ENCODE results near the gene IRF9. TPM values are rescaled to one million over a fixed set of nuclear protein-coding genes. Genes with fewer than 3 reads are reported as not detected.

Gene IRF9
- total and polyA plus RNA-seq, 2 experiments from 2014 or later, result 33.7 to 66.9 TPM

DNA sequence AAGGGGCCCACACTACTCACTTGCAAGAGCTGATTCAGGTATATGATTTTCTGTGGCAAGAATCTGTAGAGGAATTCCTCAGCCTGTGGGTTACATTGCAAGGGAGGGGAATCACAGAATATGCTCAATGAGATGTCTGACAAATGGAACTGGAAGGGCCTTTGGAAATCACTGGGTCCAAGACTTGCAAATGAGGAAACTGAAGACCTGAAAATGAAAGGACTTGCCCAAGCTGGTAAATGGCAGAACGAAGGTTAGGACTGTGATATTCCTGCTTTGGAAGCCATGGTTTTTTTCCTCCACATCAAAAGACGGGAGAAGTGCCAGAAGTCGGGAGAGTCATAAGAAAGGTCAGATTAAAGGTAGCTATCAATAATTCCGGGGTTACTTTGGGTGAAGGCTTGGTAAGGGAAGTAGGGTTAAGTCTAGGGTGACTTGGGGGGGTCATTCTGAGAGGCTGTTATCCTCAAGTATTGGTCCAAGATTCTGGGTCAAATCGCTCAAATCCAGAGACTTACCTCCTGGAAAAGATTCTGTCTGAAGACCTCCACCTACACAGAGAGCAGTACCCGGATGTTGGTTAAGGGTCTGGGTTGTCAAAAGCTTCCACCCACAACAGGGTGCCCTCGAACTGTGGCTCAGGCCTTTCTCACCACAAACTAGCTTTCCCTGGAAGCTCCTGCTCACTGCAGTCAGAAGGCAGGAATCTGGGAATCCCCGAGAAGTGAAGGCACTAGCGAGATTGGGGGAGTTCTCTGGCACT is 15.2 kb upstream of the IRF9 start:
- no peaks in the 10 kb centered on the region for H3K27me3 ChIP-seq
- H3K9me3 ChIP-seq (ENCODE audit: low read depth), result no peaks in the 10 kb centered on the region
- DNase-seq (ENCODE audit: low spot score), result no peak
- no peaks in the 10 kb centered on the region for H3K36me3 ChIP-seq (replicated peaks; ENCODE audit: insufficient read depth, low read depth)
- peak overlapping the region; percentile 56 for H3K4me3 ChIP-seq
- H3K4me2 ChIP-seq, result peak overlapping the region; percentile 87
- TF ChIP-seq EZH2 (IDR thresholded peaks at IDR 0.05; ENCODE audit: borderline replicate concordance), result no peak
- TF ChIP-seq, protein P1, sequence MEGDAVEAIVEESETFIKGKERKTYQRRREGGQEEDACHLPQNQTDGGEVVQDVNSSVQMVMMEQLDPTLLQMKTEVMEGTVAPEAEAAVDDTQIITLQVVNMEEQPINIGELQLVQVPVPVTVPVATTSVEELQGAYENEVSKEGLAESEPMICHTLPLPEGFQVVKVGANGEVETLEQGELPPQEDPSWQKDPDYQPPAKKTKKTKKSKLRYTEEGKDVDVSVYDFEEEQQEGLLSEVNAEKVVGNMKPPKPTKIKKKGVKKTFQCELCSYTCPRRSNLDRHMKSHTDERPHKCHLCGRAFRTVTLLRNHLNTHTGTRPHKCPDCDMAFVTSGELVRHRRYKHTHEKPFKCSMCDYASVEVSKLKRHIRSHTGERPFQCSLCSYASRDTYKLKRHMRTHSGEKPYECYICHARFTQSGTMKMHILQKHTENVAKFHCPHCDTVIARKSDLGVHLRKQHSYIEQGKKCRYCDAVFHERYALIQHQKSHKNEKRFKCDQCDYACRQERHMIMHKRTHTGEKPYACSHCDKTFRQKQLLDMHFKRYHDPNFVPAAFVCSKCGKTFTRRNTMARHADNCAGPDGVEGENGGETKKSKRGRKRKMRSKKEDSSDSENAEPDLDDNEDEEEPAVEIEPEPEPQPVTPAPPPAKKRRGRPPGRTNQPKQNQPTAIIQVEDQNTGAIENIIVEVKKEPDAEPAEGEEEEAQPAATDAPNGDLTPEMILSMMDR (IDR thresholded peaks at IDR 0.05; ENCODE audit: poor library complexity), result no peak
- no peak for TF ChIP-seq EZH2phosphoT487 (IDR thresholded peaks at IDR 0.05; ENCODE audit: low read depth, severe bottlenecking, unreplicated experiment)
- H2AFZ ChIP-seq, result peak overlapping the region; percentile 48
- H3K4me1 ChIP-seq (ENCODE audit: insufficient read depth), result peaks cover 15% of the 10 kb centered on the region
- H3K9me2 ChIP-seq (replicated peaks; ENCODE audit: insufficient read depth), result no peaks in the 10 kb centered on the region
- 36% methylated on average over 9 of the region's 9 CpGs for WGBS (ENCODE audit: low lambda C conversion rate, missing lambda C conversion rate)
- peaks cover 47% of the 10 kb centered on the region for H3K79me2 ChIP-seq
- peaks cover 6% of the 10 kb centered on the region for H4K20me1 ChIP-seq (ENCODE audit: insufficient read depth, poor library complexity, severe bottlenecking)
- peak overlapping the region; percentile 79 for H3K27ac ChIP-seq

DNA sequence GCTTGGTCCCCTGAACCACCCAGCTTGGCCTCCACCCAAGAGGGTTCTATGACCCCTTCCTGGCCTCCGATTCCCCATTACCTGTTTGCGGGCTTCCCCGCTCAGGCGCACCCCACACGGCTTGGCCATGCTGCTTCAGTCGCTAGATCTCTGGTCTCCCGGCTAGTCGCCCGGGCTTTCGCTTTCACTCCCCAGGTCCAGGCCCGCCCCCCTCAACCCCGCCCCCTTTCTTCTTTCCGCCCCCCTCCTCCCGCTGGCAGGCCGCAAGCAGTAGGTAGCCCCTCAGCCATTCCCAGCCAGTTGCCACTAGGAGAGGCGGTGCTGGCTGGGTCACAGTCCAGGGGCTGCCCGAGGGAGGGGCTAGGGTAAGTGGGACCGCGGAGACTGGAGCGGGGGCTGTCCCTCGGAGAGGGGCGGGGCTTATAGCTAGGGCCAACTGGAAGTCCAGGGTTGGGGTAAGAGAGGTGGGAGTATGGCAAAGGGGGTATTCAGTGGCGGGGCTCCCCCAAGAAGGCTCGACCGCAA is 14.6 kb upstream of the IRF9 start, which contains the start of gene PSME2:
Gene PSME2, minus strand, starts transcription at position 158 of the 525 bp plus-strand sequence. Its CDS starts 29 bp downstream, at position 129.
- 3% methylated on average over 13 of the region's 25 CpGs for WGBS (ENCODE audit: low lambda C conversion rate, missing lambda C conversion rate)
- no peaks in the 10 kb centered on the region for H3K36me3 ChIP-seq (replicated peaks; ENCODE audit: insufficient read depth, low read depth)

DNA sequence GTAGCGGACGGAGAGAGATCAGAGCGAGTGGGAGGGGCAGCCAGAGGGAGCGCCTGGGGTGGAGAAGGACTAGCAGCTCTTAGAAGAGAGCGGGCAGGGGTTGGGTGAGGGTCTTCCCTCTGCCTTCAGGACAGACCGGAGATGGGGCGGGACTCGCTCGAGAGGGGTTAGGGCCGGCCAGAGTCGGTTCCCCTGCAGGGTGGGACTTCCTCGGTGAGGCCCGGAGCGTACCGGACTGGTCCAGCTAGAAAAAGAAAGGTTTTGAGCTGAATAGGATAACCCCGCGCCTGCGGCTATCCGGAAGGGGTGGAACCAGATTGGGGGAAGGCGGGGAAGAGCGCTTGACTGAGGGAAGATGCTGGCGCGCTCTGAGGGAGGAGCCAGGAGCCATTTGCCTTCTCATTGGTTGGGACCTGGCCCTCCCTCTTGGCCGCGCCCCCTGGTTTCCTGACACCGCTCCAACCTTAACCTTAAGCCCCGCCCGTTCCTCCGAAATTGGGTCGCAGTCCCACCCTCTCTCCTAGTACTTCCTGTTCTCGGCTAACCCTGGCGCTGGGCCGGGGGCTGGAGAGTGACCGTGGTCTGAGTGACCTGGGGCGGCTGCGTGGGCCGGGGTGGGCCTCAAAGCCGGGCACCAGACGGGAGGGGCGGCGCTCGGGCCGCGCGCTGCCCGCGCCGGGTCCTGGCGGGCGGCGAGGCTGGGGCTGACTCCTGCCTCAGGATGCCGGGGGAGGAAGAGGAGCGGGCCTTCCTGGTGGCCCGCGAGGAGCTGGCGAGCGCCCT is 13.9 kb upstream of the IRF9 start, which contains the start of gene RNF31:
Gene RNF31, plus strand, starts transcription at position 521 of the 783 bp plus-strand sequence. Its CDS starts 201 bp downstream, at position 722.
- peak; percentile 99 for DNase-seq (ENCODE audit: low spot score)
- Histone ChIP-seq H3K9me3 (ENCODE audit: low read depth) (no peaks in the 10 kb centered on the region), H3K4me2 (peak within 1 kb of the TSS; percentile 92), H3K79me2 (peaks cover 47% of the 10 kb centered on the region), H3K9me2 (replicated peaks; ENCODE audit: insufficient read depth) (no peaks in the 10 kb centered on the region), H2AFZ (peak within 1 kb of the TSS; percentile 48), H3K27ac (peak within 1 kb of the TSS; percentile 79), H3K4me3 (peak within 1 kb of the TSS; percentile 91), H3K27me3 (no peaks in the 10 kb centered on the region), H3K36me3 (replicated peaks; ENCODE audit: insufficient read depth, low read depth) (no peaks in the 10 kb centered on the region), H4K20me1 (ENCODE audit: insufficient read depth, poor library complexity, severe bottlenecking) (peaks cover 6% of the 10 kb centered on the region), H3K4me1 (ENCODE audit: insufficient read depth) (peaks cover 15% of the 10 kb centered on the region)
- TF ChIP-seq, protein P1 (IDR thresholded peaks at IDR 0.05; ENCODE audit: poor library complexity), result no peak
- TF ChIP-seq EZH2 (IDR thresholded peaks at IDR 0.05; ENCODE audit: borderline replicate concordance) (no peak), EZH2phosphoT487 (IDR thresholded peaks at IDR 0.05; ENCODE audit: low read depth, severe bottlenecking, unreplicated experiment) (no peak)
- WGBS (ENCODE audit: low lambda C conversion rate, missing lambda C conversion rate), result under 1% methylated on average over 53 of the region's 57 CpGs

More for the DNA sequence above, 14.6 kb upstream of the IRF9 start, which contains the start of gene PSME2:
- no peaks in the 10 kb centered on the region for H3K27me3 ChIP-seq
- no peak for TF ChIP-seq EZH2 (IDR thresholded peaks at IDR 0.05; ENCODE audit: borderline replicate concordance)
- TF ChIP-seq, protein P1 (IDR thresholded peaks at IDR 0.05; ENCODE audit: poor library complexity), result no peak
- no peak for TF ChIP-seq EZH2phosphoT487 (IDR thresholded peaks at IDR 0.05; ENCODE audit: low read depth, severe bottlenecking, unreplicated experiment)
- H2AFZ ChIP-seq, result peak within 1 kb of the TSS; percentile 48
- H3K79me2 ChIP-seq, result peaks cover 47% of the 10 kb centered on the region
- peak; percentile 98 for DNase-seq (ENCODE audit: low spot score)
- peak within 1 kb of the TSS; percentile 91 for H3K4me3 ChIP-seq
- H3K27ac ChIP-seq, result peak within 1 kb of the TSS; percentile 79
- no peaks in the 10 kb centered on the region for H3K9me3 ChIP-seq (ENCODE audit: low read depth)
- no peaks in the 10 kb centered on the region for H3K9me2 ChIP-seq (replicated peaks; ENCODE audit: insufficient read depth)
- peaks cover 15% of the 10 kb centered on the region for H3K4me1 ChIP-seq (ENCODE audit: insufficient read depth)
- peak within 1 kb of the TSS; percentile 92 for H3K4me2 ChIP-seq
- H4K20me1 ChIP-seq (ENCODE audit: insufficient read depth, poor library complexity, severe bottlenecking), result peaks cover 6% of the 10 kb centered on the region

Measured in hepatocyte (in vitro differentiated cells).